IMR-90 (cell line): ENCODE data around the gene RP2.

Experiments
- POLR2A ChIP-seq: IDR thresholded peaks from 2 replicates; pipeline ENCODE4 v1.6.1; 2012; ENCODE audit warnings: mild to moderate bottlenecking, low read depth, low read length
- TF ChIP-seq, protein P1 (sequence below): conservative IDR thresholded peaks from 2 replicates; pipeline ENCODE4 v1.5.1; 2012; ENCODE audit warnings: mild to moderate bottlenecking, low read depth, low read length, improper control_type of control experiment

DNA sequence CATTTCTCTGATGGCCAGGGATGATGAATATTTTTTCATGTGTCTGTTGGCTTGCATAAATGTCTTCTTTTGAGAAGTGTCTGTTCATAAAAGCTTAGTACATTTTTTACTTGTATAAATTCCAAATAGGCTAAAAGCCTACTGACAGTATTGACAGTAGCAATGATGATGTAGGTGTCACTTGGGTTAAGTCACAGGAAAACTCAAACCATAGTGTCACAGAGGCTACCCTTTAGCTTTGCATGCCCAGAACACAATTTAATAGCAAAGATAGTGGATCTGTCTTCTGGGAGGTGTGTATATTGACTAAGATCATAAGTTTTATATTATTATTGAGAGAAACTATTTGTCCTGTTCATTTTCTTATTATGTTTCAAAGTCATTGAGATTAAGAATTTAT lies 8.1 kb downstream of the RP2 start:
- no peak for TF ChIP-seq POLR2A
- TF ChIP-seq, protein P1, sequence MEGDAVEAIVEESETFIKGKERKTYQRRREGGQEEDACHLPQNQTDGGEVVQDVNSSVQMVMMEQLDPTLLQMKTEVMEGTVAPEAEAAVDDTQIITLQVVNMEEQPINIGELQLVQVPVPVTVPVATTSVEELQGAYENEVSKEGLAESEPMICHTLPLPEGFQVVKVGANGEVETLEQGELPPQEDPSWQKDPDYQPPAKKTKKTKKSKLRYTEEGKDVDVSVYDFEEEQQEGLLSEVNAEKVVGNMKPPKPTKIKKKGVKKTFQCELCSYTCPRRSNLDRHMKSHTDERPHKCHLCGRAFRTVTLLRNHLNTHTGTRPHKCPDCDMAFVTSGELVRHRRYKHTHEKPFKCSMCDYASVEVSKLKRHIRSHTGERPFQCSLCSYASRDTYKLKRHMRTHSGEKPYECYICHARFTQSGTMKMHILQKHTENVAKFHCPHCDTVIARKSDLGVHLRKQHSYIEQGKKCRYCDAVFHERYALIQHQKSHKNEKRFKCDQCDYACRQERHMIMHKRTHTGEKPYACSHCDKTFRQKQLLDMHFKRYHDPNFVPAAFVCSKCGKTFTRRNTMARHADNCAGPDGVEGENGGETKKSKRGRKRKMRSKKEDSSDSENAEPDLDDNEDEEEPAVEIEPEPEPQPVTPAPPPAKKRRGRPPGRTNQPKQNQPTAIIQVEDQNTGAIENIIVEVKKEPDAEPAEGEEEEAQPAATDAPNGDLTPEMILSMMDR: no peak
